ENCODE measurements around the gene TBPL1. TPM values are rescaled to one million over a fixed set of nuclear protein-coding genes. Genes with fewer than 3 reads are reported as not detected.
"Not testable (repeated sequence)": the region's sequence is repeated elsewhere in the genome, so short reads cannot be mapped to it uniquely, and the experiment has no call there.

TBPL1 gene
- total and polyA plus RNA-seq, 4 donors, result 37.7 to 77.9 (median 62.9) TPM

- Histone ChIP-seq H3K36me3 (ENCODE audit: control insufficient read depth, insufficient read depth, low read length) (no peaks in the 10 kb centered on the region), H3K27me3 (ENCODE audit: control insufficient read depth, insufficient read depth, low read length) (no peaks in the 10 kb centered on the region), H3K4me1 (ENCODE audit: control insufficient read depth, insufficient read depth, low read length) (no peaks in the 10 kb centered on the region), H3K27ac (ENCODE audit: low read depth, low read length) (no peak overlapping the region), H3K9me3 (ENCODE audit: control insufficient read depth, insufficient read depth, low read length) (no peaks in the 10 kb centered on the region), H3K4me3 (ENCODE audit: low read depth, low read length) (no peak overlapping the region)
- peak; percentile 56 to 96 (median 71) for DNase-seq (ENCODE audit: low read depth in 4 of 6, low spot score in 6 of 6)
- 36% methylated on average over 2 of the region's 6 CpGs for WGBS (ENCODE audit: insufficient coverage)
Measured at GRCh38 chr6:133923938-133924593, 29.0 kb upstream of the TBPL1 start.

- not testable (repeated sequence) for DNase-seq (ENCODE audit: low read depth in 4 of 6, low spot score in 6 of 6); H3K4me3 ChIP-seq (ENCODE audit: low read depth, low read length); H3K27ac ChIP-seq (ENCODE audit: low read depth, low read length); H3K27me3 ChIP-seq (ENCODE audit: control insufficient read depth, insufficient read depth, low read length); H3K36me3 ChIP-seq (ENCODE audit: control insufficient read depth, insufficient read depth, low read length); H3K9me3 ChIP-seq (ENCODE audit: control insufficient read depth, insufficient read depth, low read length); H3K4me1 ChIP-seq (ENCODE audit: control insufficient read depth, insufficient read depth, low read length)
- WGBS (ENCODE audit: insufficient coverage), result 93% methylated on average over 5 of the region's 6 CpGs
Measured at GRCh38 chr6:133931221-133931620, 21.8 kb upstream of the TBPL1 start.

GRCh38 chr6:133936352-133936751, 16.7 kb upstream of the TBPL1 start:
- not testable (repeated sequence) for H3K4me3 ChIP-seq (ENCODE audit: low read depth, low read length); H3K9me3 ChIP-seq (ENCODE audit: control insufficient read depth, insufficient read depth, low read length); H3K27me3 ChIP-seq (ENCODE audit: control insufficient read depth, insufficient read depth, low read length); H3K36me3 ChIP-seq (ENCODE audit: control insufficient read depth, insufficient read depth, low read length); DNase-seq (ENCODE audit: low read depth in 4 of 6, low spot score in 6 of 6); H3K4me1 ChIP-seq (ENCODE audit: control insufficient read depth, insufficient read depth, low read length); H3K27ac ChIP-seq (ENCODE audit: low read depth, low read length)
- no CpG with 5 or more reads among the region's 3 CpGs for WGBS (ENCODE audit: insufficient coverage)

GRCh38 chr6:133937909-133938308, 15.1 kb upstream of the TBPL1 start:
- no peaks in the 10 kb centered on the region for H3K4me1 ChIP-seq (ENCODE audit: control insufficient read depth, insufficient read depth, low read length)
- no peaks in the 10 kb centered on the region for H3K36me3 ChIP-seq (ENCODE audit: control insufficient read depth, insufficient read depth, low read length)
- H3K9me3 ChIP-seq (ENCODE audit: control insufficient read depth, insufficient read depth, low read length), result peaks cover 2% of the 10 kb centered on the region
- H3K27ac ChIP-seq (ENCODE audit: low read depth, low read length), result no peak overlapping the region
- no peaks in the 10 kb centered on the region for H3K27me3 ChIP-seq (ENCODE audit: control insufficient read depth, insufficient read depth, low read length)
- H3K4me3 ChIP-seq (ENCODE audit: low read depth, low read length), result no peak overlapping the region
- DNase-seq (ENCODE audit: low read depth in 4 of 6, low spot score in 6 of 6), result no peak

- H3K4me3 ChIP-seq (ENCODE audit: low read depth, low read length), result no peak overlapping the region
- no CpG with 5 or more reads among the region's 1 CpG for WGBS (ENCODE audit: insufficient coverage)
- H3K27ac ChIP-seq (ENCODE audit: low read depth, low read length), result no peak overlapping the region
- no peaks in the 10 kb centered on the region for H3K27me3 ChIP-seq (ENCODE audit: control insufficient read depth, insufficient read depth, low read length)
- no peaks in the 10 kb centered on the region for H3K4me1 ChIP-seq (ENCODE audit: control insufficient read depth, insufficient read depth, low read length)
- no peaks in the 10 kb centered on the region for H3K36me3 ChIP-seq (ENCODE audit: control insufficient read depth, insufficient read depth, low read length)
- DNase-seq (ENCODE audit: low read depth in 4 of 6, low spot score in 6 of 6), result no peak
- H3K9me3 ChIP-seq (ENCODE audit: control insufficient read depth, insufficient read depth, low read length), result peaks cover 2% of the 10 kb centered on the region
Measured at GRCh38 chr6:133938533-133938932, 14.5 kb upstream of the TBPL1 start.

GRCh38 chr6:133939778-133940667, 13.0 kb upstream of the TBPL1 start:
- Histone ChIP-seq H3K27ac (ENCODE audit: low read depth, low read length) (no peak overlapping the region), H3K4me3 (ENCODE audit: low read depth, low read length) (no peak overlapping the region), H3K36me3 (ENCODE audit: control insufficient read depth, insufficient read depth, low read length) (no peaks in the 10 kb centered on the region), H3K27me3 (ENCODE audit: control insufficient read depth, insufficient read depth, low read length) (no peaks in the 10 kb centered on the region), H3K9me3 (ENCODE audit: control insufficient read depth, insufficient read depth, low read length) (peaks cover 2% of the 10 kb centered on the region), H3K4me1 (ENCODE audit: control insufficient read depth, insufficient read depth, low read length) (no peaks in the 10 kb centered on the region)
- WGBS (ENCODE audit: insufficient coverage), result 86% methylated on average over 1 of the region's 8 CpGs
- DNase-seq (ENCODE audit: low read depth in 4 of 6, low spot score in 6 of 6), result no peak

- Histone ChIP-seq H3K9me3 (ENCODE audit: control insufficient read depth, insufficient read depth, low read length) (no peaks in the 10 kb centered on the region), H3K36me3 (ENCODE audit: control insufficient read depth, insufficient read depth, low read length) (no peaks in the 10 kb centered on the region), H3K4me3 (ENCODE audit: low read depth, low read length) (no peak overlapping the region), H3K27ac (ENCODE audit: low read depth, low read length) (no peak overlapping the region), H3K27me3 (ENCODE audit: control insufficient read depth, insufficient read depth, low read length) (no peaks in the 10 kb centered on the region), H3K4me1 (ENCODE audit: control insufficient read depth, insufficient read depth, low read length) (no peaks in the 10 kb centered on the region)
- WGBS (ENCODE audit: insufficient coverage), result no CpG with 5 or more reads among the region's 3 CpGs
- no peak for DNase-seq (ENCODE audit: low read depth in 4 of 6, low spot score in 6 of 6)
Measured at GRCh38 chr6:133945158-133945557, 7.9 kb upstream of the TBPL1 start.

GRCh38 chr6:133947302-133947900, 5.6 kb upstream of the TBPL1 start:
- no peaks in the 10 kb centered on the region for H3K9me3 ChIP-seq (ENCODE audit: control insufficient read depth, insufficient read depth, low read length)
- H3K4me3 ChIP-seq (ENCODE audit: low read depth, low read length), result no peak overlapping the region
- H3K4me1 ChIP-seq (ENCODE audit: control insufficient read depth, insufficient read depth, low read length), result no peaks in the 10 kb centered on the region
- no CpG with 5 or more reads among the region's 1 CpG for WGBS (ENCODE audit: insufficient coverage)
- no peaks in the 10 kb centered on the region for H3K36me3 ChIP-seq (ENCODE audit: control insufficient read depth, insufficient read depth, low read length)
- H3K27me3 ChIP-seq (ENCODE audit: control insufficient read depth, insufficient read depth, low read length), result no peaks in the 10 kb centered on the region
- no peak for DNase-seq (ENCODE audit: low read depth in 4 of 6, low spot score in 6 of 6)
- no peak overlapping the region for H3K27ac ChIP-seq (ENCODE audit: low read depth, low read length)

GRCh38 chr6:133948472-133948871, 4.6 kb upstream of the TBPL1 start:
- H3K27me3 ChIP-seq (ENCODE audit: control insufficient read depth, insufficient read depth, low read length), result no peaks in the 10 kb centered on the region
- WGBS (ENCODE audit: insufficient coverage), result no CpG with 5 or more reads among the region's 2 CpGs
- no peak overlapping the region for H3K4me3 ChIP-seq (ENCODE audit: low read depth, low read length)
- no peaks in the 10 kb centered on the region for H3K9me3 ChIP-seq (ENCODE audit: control insufficient read depth, insufficient read depth, low read length)
- no peaks in the 10 kb centered on the region for H3K36me3 ChIP-seq (ENCODE audit: control insufficient read depth, insufficient read depth, low read length)
- no peak overlapping the region for H3K27ac ChIP-seq (ENCODE audit: low read depth, low read length)
- no peak for DNase-seq (ENCODE audit: low read depth in 4 of 6, low spot score in 6 of 6)
- no peaks in the 10 kb centered on the region for H3K4me1 ChIP-seq (ENCODE audit: control insufficient read depth, insufficient read depth, low read length)

All from spinal cord (tissue), 10 donors.